H1 (cell line): ENCODE results near the gene MRC2.
"Not testable (repeated sequence)": the region's sequence is repeated elsewhere in the genome, so short reads cannot be mapped to it uniquely, and the experiment has no call there.

Experiments used
- ATF2 ChIP-seq: IDR thresholded peaks from 2 replicates; pipeline ENCODE4 v1.6.1; 2012; ENCODE audit warnings: low read length, inconsistent platforms
- BCL11A ChIP-seq, 2 experiments: IDR thresholded peaks; one replicate each; pipeline ENCODE4 v1.6.1; 2011; ENCODE audit warnings: low read depth in 2 of 2, low read length in 2 of 2, mild to moderate bottlenecking in 2 of 2
- POLR2AphosphoS5 ChIP-seq: IDR thresholded peaks from 2 replicates; pipeline ENCODE4 v1.6.1; 2011; ENCODE audit warnings: low read depth, low read length
- SIN3A ChIP-seq, 2 experiments: IDR thresholded peaks in 1 of 2; conservative IDR thresholded peaks in 1 of 2; 2 replicates each; pipeline ENCODE4 v1.6.1; 2011 to 2012; ENCODE audit warnings: low read length in 2 of 2, improper control_type of control experiment in 1 of 2, low read depth in 1 of 2, mild to moderate bottlenecking in 1 of 2
- TF ChIP-seq, protein P1 (sequence below), 3 experiments: IDR thresholded peaks; 1 replicate in 2 of 3; 2 replicates in 1 of 3; pipeline versions ENCODE4 v1.5.1 to v1.6.1; 2011; ENCODE audit warnings: low read length in 3 of 3, mild to moderate bottlenecking in 3 of 3, inconsistent platforms in 2 of 3, low read depth in 1 of 3, moderate library complexity in 1 of 3; ENCODE audit not compliant: insufficient read depth in 1 of 3; ENCODE audit errors: control extremely low read depth in 1 of 3

- TF ChIP-seq, protein P1, sequence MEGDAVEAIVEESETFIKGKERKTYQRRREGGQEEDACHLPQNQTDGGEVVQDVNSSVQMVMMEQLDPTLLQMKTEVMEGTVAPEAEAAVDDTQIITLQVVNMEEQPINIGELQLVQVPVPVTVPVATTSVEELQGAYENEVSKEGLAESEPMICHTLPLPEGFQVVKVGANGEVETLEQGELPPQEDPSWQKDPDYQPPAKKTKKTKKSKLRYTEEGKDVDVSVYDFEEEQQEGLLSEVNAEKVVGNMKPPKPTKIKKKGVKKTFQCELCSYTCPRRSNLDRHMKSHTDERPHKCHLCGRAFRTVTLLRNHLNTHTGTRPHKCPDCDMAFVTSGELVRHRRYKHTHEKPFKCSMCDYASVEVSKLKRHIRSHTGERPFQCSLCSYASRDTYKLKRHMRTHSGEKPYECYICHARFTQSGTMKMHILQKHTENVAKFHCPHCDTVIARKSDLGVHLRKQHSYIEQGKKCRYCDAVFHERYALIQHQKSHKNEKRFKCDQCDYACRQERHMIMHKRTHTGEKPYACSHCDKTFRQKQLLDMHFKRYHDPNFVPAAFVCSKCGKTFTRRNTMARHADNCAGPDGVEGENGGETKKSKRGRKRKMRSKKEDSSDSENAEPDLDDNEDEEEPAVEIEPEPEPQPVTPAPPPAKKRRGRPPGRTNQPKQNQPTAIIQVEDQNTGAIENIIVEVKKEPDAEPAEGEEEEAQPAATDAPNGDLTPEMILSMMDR (IDR thresholded peaks at IDR 0.05; ENCODE audit: control extremely low read depth in 1 of 3, insufficient read depth in 1 of 3, low read depth in 1 of 3, low read length in 3 of 3), result not testable (repeated sequence)
- not testable (repeated sequence) for TF ChIP-seq ATF2; BCL11A (IDR thresholded peaks at IDR 0.05; ENCODE audit: low read depth in 2 of 2, low read length in 2 of 2); POLR2AphosphoS5; SIN3A (conservative IDR thresholded peaks at IDR 0.05 in 1 of 2, IDR thresholded peaks at IDR 0.05 in 1 of 2; ENCODE audit: low read depth in 1 of 2, low read length in 2 of 2)
Observed at GRCh38 chr17:62691589-62691915, 64.1 kb downstream of the MRC2 start.
